GM19467 (cell line): ENCODE measurements around the gene CAP1.
"Not testable (repeated sequence)": the region's sequence is repeated elsewhere in the genome, so short reads cannot be mapped to it uniquely, and the experiment has no call there.

ENCODE experiments used
- ATAC-seq: cut with Tn5 transposase; IDR thresholded peaks from one replicate; pipeline ENCODE4 v1.9.1; 2021; ENCODE audit warnings: mild to moderate bottlenecking, moderate library complexity; ENCODE audit not compliant: unreplicated experiment

Gene CAP1

DNA sequence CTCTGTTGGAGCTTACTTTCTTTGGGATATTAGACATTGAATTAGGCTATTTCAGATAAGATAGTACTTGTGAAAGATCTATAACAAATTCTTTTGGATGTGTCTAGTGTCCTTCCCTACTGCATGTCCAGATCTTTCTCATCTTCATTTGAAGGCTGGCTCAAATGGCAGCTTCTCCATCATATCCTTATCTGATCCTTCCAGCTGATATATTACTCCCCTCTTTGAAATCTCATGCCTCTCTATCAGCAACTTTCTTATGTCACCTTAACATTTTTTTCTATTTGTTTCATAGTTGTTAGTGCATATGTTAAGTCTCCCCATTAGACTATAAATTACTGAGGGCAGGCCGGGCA is 17.5 kb downstream of the CAP1 start:
- ATAC-seq: no peak

DNA sequence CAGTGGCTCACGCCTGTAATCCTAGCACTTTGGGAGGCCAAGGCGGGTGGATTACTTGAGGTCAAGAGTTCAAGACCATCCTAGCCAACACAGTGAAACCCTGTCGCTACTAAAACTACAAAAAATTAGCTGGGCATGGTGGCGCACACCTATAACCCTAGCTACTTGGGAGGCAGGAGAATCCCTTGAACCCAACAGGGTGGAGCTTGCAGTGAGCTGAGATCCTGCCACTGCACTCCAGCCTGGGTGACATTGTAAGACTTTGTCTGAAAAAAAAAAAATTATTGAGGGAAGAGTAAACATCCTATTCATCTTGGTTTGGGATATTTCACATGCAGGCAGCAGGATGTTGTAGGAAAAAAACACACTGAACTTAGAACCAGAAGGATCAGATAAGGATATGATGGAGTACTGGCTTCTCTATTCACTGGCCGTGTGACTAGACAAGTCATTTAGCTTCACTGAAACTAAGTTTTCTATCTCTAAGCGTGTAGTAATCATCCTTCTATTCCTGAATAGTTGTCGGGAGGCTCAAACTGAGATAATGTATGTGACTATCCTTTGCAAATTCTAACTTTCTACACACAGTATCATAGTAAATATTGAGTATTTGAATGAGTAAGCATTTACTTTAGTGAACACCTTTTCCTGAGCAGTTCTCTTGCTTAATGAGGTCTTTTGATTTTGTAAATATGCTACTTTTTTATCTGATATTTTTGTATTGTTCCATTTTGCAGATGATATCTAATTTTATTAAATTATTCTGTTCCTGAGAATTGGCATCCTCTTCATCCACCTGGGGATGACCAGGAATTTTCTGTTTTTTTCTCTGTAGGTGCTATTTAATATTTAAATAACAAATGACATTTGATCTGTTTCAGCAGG is 18.2 kb downstream of the CAP1 start:
- ATAC-seq: no peak

DNA sequence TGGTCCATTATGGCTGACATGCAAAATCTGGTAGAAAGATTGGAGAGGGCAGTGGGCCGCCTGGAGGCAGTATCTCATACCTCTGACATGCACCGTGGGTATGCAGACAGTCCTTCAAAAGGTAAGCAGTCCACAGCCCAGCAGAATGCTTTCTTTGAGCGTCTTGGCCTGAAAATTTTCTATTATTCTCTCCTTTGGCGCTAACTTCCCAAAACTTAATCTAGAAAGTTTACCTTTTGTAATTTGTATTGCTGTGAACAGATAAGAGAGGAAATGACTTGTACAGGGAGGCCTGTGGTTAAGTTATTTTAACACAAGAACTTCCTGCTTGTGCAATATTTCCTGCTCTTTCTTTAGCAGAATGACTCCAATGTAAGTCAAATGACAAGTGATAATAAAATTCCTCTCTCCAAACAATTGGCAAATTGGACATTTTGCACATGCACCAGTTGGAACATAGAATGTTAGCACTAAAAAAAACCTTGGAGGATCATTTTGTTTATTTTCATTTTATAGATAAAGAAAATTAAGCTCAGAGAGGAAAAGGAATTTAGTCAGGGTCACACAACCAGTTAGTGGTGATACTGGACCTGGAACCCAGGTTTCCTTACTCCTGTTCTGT is 18.9 kb downstream of the CAP1 start:
- no peak for ATAC-seq

DNA sequence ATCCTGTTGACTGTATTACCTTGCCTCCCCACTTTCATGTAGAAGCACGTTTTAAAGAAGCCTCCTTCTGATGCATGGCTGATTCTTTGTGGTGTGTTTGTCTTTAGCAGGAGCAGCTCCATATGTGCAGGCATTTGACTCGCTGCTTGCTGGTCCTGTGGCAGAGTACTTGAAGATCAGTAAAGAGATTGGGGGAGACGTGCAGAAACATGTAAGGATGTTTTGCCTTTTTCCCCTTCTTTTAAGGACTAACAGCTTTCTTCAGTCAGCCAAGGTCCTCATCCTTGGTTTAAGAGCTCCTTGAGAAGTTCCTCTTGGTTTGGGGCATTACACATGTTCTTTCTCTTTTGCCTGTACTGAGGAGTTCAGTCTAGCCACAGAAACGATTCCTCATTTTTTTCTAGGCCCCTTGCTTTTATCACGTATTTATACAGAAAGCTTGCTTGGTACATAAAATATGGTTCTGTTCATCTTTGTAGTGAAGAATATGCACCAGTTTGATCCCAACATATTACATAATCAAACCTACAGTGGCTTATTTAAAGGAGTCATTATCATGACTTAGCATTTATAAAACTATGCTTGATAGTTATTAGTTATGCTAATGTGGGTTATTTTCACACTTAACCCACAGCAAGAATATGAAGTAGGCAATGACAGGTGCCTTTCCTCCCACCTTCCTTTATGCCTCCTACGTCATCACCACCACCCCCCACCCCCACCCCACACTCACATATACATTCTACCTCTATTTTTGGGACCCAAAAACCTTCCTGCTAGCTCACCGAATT is 19.6 kb downstream of the CAP1 start:
- ATAC-seq: no peak

DNA sequence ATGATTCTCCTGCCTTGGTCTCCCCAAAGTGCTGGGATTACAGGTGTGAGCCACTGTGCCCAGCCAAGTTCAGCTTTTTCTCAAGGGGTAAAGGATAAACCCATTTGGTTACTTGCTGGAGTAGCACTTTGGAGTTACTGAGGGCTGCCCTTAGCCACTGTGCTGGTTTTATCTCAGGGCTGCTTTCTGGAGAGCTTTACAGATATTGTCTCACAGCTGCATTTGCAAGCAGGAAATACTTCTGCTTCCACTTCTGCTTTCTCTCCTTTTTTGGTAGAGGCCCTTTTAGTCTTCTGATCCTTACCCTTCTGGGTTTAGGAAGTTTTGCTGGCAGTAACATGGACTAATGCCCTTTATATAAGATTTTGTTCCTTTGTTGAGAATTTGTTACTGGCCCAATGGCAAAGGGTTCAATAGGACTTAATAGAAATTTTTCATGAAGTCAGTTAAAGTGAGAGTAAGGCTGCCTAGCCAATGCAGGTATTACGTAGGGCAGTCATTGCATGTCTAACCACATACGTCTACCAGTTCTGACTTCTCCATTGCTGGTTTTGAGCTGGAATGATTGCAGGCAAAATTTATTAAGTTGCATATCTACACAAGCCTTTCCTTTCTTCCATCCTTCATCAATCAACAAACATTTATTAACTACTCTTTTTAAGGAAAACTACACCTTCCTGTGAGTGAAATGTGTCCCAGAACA is 24.4 kb downstream of the CAP1 start:
- no peak for ATAC-seq

DNA sequence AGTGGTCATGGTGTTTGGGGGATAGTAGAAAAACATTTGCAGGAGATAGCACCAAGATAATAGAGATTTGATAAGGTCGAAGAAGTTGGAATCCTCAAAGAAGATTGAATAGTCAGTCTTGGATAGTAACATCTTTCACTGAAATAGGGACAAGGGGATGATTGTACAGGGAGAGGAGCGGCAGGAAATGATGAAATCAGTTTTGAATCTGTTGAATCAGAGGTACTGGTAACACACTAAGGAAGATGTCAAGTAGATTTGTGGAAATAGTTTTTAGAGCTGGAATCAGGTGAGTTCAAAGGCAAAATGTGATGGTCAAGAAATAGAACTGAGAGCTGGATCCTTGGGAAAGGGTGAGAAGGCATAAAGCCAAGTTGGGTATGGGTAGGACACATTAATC is 26.5 kb downstream of the CAP1 start:
- no peak for ATAC-seq

DNA sequence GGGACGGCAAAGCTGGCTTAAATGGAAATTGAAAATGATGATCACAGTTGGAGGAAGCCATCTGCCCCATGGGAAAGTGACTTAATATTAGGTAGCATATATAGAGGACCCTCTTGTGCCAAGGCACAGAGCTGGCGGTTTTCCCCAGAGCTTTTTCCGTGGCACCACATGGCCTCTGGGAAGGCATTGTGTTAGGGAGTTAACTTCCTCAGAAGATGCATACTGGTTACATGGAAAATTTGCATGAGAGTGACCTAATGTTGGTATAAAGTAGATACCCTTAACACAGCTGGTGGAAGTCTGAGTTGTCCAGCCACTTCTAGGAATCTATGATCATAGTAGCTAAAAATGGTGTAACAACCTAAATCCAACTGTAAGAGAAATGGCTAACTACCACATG is 27.3 kb downstream of the CAP1 start:
- ATAC-seq: no peak

DNA sequence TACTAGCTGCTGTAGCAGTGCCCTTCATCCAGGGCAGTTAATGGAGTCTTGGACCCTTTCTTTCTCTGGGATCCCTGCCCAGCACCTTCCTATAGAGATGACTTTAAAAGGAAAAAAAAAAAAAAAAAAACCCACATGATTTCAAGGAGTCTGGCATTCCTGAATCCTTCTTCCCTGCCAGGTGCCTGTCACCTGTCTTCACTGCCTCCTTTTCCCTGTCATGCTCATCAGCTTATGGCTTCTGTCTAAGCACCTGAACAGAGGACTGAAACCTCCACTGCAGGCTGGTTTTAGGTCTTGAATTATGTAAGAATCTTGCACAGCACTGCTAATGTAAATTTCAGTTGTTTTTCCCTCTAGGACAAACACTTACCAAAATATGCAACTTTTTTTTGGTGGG is 31.6 kb downstream of the CAP1 start:
- ATAC-seq: no peak

DNA sequence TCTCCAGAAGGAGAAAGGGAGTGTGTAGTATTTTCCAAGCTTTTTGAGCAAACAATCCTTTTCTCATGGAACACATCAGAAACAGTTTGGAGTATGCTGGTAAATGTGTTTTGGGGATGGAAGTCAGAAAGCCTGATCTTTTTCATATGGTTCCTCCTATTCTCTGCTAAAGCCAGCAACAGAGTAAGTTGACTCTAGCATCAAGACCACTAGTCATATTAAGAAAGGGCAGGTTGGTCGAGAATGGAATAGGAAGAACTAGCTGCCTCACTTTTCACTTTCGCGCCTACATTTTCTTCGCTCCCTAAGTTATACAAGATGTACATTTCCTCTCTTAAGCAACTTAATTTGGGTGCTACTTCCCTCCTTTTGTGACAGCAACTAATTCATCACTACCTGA is 32.5 kb downstream of the CAP1 start:
- no peak for ATAC-seq

DNA sequence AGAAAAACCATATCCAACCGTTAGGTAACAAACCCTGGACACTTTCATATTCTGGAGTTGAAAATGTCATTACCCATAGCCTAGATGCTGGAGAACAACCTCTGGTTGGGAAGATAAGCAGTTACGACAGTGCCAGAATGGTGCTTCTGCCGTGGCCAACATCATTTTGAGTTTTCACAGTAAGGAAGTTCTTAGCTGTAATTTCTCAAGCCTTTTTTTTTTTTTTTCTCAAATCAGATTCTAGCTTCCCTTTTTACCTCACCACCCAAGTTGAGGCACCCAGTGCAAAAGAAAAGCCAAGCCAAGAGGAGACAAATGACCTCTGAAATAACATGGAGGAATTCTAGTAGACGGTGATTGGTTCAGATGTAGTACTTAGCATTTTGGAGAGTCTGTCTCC is 34.7 kb downstream of the CAP1 start:
- ATAC-seq: no peak

DNA sequence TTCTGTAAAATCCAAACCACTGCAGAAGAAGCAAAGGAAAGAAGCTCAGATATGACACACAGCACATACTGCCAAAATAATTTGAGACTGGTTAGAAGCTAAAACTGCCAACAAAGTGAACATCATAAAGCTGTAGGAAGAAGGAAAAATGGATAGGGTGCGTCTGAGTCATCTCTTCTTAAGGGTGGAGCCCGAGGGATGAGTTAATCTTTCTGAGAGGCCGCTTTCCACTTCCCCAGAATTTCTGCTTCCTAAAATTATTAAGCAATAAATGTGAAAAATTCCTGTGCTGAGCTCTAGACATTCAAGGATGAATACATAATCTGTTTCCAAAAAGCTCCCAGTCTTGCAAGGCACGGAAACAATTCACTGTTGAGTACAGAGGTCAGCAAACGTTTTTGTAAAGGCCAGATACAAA is 36.4 kb downstream of the CAP1 start:
- no peak for ATAC-seq

DNA sequence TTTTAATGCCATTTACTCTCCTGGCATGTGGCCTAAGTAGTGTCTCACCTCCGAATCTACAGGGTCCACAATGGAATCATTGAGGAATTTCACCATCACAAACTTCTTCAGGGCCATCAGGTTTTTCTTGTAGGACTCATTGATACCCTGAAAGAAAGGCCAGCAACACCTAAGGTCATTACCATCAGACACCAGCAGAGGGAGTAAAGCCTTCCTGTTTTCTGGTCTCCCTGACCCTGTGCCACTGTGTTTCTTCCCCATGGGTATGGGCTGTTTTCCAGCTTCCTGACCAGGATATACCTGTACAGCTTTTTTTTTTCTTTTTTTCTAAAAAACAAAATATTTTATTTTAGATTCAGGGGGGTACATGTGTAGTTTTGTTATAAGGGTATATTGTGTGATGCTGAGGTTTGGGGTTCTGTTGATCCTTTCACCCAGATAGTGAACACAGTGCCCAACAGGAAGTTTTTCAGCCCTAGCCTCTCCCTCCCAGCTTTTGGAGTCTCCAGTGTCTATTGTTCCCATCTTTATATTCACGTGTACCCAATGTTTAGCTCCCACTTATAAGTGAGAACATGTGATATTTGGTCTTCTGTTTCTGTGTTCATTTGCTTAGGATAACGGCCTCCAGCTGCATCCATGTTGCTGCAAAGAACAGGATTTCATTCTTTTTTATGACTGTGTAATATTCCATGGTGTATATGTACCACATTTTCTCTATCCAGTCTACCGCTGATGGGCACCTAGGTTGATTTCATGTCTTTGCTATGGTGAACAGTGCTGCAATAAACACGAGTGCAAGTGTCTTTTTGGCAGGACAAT is 38.2 kb downstream of the CAP1 start:
- no peak for ATAC-seq

DNA sequence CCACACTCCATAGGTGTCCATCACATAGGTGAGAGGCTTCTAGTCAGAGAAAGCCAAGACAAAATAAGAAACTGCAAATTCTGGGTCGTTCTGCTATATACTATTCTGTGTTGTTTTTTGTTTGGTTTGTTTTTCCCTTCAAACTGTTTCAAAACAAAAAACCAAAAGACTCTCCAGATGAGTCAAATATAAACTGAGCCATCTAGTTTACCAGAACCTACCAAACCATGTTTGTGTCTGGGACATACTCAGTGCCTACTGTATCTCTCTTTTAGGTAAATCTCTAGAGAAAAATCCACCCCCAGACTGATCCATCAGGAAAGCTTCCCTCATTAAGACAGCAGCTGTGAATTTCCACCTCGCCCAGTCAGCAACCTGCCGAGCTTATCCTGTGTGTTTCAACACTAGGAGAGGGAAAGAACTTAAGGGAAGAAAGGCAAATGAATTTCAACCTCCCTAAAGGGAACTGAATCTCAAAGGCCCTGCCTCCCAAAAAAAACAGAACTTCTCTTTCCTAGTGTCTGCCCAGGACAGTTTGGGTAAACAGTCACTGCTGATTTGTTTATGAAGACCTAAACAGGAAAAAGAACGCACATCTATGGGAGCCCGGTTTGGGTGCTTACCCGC is 39.4 kb downstream of the CAP1 start:
- ATAC-seq: no peak

DNA sequence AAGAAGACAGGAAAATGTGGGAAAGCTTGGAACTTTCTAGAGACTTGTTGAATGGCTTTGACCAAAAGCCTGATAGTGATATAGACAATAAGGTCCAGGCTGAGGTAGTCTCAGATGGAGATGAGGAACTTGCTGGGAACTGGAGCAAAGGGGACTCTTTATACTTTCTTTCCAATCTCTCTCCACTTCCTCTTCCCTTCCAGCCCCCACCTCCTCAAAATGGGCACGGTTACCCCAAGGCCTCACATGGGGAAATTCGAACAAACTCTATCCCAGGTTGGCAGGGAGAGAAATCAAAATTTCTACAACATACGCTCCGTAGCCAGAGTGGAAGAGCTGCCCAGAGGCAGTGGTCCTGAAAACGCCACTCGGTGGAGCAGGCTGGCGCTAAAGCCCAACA is 41.3 kb downstream of the CAP1 start:
- ATAC-seq: no peak

DNA sequence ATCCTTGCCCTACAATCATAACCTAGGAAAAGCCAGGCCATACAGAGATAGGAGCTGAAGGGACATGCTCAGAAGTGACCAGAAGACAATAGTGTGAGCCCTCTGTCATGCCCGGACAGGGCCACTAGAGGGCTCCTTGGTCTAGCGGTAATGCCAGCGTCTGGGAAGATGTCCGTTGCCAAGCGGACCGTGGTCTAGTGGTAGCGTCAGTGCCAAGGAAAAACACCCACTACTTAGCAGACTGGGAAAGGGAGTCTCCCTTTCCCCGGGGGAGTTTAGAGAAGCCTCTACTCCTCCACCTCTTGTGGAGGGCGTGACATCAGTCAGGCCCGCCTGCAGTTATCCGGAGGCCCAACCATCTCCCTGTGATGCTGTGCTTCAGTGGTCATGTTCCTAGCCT is 44.2 kb downstream of the CAP1 start:
- ATAC-seq: not testable (repeated sequence)

DNA sequence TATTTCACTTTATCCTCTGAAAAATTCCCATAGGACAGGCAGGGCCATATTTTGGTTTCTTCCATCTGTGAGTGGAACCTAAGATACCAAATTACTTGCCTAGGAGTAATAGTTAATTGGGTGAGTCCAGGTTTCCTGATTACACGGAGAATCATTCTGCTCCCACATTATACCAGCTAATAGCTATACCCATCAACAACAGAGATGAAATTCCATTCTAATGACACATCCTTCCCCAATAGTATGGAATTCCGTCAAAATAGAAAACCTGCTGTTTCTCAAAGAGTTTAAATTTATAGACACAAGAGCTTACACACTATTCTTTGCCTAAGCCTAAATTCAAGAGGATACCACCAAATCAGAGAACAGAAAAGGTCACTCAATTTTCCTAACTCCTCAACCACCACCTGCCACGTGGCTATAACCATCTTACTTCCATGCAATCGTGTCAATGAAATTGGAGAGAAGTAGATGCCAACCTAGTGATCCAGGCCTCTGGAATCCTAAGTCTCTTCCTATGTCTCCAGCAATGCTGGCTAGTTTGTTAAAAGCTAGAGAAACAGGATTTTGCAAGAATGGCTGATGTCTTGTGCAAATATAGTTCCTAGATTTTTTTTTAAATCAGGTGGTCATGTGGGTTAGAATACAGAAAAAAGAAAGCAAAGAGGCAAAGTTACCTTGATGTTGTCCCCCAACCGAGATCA is 50.3 kb downstream of the CAP1 start:
- no peak for ATAC-seq

DNA sequence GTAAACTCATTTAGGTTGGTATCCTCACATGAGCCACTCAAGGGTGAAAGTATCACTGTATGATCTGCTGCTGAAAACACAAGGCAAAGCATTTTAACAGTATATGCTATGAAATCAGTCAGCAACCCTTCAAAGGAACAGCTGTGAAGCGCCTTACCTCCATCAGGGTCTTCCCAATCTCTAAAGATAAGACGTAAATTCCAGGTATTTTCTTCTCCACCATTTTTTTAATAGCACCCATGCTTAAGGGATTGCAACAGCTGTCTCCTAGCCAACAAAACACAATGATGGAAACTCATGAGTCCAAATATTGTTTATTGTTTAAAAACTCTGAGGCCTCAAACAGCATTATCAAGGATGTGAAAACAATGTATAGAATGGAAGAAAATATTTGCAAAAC is 51.7 kb downstream of the CAP1 start:
- no peak for ATAC-seq

DNA sequence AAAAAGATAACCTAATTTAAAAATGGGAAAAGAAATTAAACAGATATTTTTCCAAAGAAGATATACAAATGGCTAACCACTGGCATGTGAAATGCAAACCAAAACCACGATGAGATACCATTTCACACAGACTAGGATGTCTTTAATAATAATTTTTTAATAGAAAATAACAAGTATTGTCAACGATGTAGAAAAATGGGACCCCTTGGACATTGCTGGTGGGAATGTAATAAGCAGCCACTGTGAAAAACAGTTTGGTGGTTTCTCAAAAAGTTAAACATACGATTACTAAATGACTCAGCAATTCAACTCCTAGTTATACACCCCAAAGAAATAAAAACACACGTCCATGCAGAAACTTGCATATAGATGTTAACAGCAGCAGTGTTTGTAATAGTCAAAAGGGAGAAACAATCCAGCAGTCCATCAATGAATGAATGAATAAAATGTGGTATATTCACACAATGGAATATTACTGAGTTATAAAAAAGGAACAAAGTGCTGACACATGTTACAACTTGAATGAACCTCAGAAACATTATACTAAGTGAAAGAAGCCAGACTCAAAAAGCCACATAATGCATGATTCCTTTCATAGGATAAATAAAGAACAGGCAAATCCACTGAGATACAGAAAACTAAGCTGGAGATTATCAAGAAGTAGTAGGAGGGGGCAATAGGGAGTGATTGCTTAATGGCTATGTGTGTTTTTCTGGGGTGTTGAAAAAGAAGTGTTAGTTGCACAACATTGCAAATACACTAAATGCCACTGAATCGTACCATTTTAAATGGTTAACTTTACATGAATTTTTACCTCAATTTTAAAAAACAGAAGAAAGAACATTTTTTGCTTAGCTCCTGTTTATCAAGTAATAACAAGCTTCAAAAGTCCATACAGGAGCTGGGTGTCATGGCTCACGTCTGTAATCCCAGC is 52.4 kb downstream of the CAP1 start:
- no peak for ATAC-seq
